HG02884 (cell line): ENCODE measurements around the gene AHRR.

Experiments
- ATAC-seq: cut with Tn5 transposase; IDR thresholded peaks from one replicate; pipeline ENCODE4 v1.9.1; 2021; ENCODE audit warnings: mild to moderate bottlenecking, moderate library complexity; ENCODE audit not compliant: unreplicated experiment

Gene AHRR

DNA sequence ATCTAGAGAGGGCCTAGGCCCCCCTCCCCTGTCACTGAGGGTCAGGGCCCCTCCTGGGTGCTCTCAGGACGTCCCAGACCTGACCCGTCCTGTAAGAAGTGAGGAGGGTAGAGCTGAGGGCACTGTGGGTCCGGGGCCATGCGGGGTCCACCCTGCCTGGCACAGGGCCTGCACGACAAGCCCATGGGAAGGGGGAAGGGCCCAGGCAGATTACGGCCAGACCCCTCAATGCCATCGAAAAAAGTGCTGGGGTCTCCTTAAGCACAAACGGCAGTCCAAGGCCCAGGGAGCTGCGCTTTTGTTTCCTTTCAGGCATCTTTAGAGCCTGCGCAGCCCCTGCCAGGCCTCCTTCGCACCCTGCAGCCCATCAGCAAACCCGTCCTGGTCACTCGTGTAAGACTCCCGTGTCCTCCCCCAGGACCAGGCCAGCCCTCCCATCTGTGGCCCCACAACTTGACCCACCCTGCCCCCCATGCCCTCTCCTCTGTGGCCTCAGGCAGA is 117.0 kb downstream of the AHRR start:
- no peak for ATAC-seq

DNA sequence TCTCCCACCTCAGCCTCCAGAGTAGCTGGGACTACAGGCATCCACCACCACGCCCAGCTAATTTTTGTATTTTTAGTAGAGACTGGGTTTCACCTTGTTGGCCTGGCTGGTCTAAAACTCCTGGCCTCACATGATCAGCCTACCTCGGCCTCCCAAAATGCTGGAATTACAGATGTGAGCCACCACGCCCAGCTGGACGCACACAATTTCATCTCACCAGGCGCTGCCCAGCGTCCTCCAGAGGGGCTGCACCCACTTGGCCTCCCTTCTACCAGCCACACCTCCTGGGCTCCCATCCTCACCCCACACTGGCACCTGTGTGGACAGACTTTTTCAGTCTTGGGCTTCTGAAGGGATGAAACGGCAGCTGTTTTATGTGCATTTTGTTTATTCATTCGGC is 117.7 kb downstream of the AHRR start:
- no peak for ATAC-seq

DNA sequence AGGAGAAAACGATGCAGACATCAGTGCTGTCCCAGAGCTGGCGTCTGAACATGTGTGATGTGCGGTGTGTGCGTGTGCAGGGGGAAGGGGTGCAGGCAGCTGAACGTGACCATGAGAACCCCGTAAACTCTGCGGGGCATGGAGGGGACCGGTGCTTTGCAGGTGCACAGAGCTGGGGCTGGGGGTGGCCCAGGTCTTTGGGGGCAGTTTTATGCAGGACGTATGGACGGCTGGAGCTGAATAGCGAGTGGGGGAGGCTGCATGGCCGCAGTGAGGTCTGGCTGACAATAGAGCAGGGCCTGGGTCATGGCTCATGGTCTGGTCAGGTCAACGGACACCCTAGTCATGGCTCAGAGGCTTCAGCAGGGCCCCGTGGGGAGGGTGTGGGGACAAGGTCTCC is 118.1 kb downstream of the AHRR start:
- ATAC-seq: no peak

DNA sequence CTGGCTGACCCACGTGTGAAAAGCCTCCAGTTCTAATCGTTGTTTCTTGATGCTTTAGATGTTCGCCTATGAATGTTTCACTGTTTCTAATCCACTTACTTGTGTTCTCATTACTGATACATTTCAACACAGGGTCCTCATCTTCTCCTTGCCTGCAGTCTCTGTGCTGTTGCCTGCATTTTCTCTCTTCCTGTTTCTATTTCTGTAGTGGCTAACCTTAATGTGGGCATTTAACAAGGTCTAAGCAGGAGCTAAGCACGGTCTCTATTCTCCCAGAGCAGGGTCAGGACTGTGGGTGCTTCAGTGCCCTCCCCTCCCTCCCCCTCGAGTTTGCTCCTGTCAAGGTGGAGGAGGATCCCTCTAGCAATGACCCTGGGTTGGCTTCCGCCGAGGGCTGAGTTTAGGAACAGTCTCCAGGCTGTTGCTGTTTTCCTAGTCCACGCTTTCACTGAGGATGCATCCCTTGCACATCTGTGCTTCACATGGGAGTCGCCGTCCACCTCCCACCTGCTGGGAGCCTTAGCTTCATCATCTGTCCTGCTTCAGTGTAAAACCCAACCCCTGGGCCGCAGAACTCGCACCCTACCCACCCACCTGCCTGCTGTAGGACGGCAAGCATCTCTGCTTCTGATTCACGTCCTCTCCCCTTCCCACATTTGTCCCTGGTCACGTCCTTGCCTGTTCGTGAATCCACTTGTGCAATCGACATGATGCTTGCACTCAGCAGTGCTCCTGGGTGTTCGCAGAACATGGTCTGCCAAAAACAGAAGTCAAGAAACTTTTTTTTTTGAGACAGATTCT is 119.1 kb downstream of the AHRR start:
- ATAC-seq: no peak

DNA sequence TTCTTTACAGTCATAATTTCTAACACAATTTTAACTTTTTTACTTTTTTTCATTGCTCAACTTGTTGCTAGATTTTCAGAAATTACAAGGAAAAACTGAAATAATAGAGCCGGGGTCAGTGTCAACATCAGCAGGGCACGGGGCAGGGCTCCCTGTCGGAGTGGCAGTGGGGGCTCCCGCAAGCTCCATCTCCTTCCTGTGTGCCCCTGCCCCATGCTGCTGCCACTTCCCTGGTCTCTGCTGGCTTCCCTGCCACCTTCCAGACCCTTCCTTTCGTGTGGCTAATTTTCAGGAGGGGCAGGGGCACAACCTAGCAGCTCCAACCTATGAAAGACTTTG is 120.5 kb downstream of the AHRR start:
- ATAC-seq: no peak

DNA sequence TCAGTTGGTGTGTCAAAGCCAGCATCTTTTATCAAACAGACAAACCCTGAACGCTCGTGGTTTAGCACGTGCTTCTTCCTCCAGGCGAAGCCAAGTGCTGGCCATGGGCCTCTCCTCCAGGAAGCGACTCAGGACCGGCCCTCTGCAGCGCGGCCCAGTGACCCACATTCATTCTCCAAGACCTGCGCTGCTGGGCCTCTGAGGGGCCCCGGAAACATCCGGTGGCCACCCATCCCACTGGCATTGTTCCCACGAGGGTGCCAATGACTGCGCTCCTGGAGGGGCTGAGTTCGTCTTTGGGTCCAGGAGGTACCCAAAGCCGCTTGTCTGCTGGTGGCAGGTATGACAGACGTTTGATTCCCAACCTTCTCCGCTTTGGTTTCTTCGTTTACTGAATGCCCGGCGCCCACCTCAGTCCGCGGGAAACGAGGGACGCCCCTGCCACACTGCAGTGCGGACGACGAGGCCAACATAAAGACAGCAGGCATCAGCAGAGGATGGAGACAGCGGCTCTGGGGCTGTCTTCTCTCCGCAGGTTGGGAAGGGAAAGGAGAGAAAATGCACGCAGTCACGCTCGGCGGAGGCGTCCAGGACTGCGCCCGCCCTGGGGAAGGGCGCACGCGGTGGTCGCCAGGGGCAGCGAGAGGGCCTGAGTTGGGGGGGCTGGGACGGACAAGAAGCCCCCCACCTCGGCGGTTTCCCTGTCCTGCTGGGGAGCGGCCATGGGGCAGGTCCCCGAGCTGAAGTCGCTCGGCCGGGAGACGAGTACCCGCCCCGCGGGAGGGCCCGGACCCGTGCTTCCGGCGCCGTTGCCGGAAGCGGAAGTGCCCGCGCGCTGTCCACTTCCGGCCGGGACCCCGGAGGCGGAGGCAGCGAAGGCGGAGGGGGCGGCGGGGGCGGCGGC is 121.1 kb downstream of the AHRR start, which contains the start of gene EXOC3:
TSS of gene EXOC3 (plus strand) at position 842 of the 904 bp plus-strand sequence. CDS start 3,030 bp downstream, outside the sequence.
- ATAC-seq: peak; percentile 81

DNA sequence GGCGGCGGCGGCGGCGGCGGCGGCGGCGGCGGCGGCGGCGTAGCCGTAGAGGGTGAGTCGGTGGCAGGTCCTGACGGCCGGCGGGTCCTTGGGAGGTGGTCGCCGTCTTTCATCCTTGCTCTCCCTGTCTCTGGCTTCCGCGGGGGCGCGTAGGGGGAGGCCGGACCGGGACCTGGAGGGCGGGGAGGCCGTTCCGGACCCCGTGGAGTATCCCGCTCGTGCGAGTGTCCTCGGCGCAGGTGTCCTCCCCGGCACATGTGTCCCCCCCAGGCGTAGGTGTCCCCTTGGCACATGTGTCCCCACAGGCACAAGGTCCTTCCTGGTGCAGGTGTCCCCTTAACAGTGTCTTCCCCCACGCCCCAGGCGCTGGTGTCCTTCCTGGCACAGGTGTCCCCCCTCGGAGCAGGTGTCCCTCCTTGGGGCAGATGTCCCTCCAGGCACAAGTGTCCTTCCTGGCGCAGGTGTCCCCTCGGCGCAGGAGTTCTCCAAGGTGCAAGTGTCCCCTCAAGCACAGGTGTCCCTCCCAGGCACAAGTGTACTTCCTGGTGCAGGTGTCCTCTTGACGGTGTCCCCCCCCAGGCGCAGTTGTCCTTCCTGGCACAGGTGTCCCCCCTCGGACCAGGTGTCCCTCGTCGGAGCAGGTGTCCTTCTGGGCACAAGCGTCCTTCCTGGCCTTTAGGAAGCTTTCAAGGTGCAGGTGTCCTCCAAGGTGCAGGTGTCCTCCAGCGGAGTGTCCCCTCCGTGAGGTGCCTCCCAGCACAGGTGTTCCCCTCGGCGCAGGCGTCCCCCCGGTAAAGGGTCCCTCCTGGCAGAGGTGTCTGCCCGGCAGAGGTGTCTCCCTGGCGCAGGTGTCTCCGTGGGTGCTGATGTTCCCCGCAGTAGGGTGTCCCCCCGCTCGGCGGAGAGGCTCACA is 122.0 kb downstream of the AHRR start:
- peak; percentile 3 for ATAC-seq

DNA sequence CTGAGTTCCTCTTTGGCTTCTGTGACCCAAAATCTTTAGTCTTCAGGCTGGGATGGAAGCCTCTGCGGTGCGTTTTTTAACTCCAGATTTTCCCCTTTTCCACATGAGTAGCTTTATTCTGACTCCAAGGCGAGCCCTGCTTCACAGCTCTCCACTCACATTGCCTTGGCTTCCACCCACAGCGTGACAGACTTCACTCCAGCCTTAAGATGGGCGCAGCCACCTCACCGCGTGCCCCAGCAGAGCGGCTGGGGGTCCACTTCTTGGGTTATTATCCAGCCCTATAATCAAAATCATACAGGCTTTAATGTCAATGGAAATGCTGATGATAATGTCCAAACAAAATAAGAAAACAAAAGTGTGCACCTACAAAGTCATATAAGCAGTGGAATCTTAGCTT is 122.7 kb downstream of the AHRR start:
- no peak for ATAC-seq

DNA sequence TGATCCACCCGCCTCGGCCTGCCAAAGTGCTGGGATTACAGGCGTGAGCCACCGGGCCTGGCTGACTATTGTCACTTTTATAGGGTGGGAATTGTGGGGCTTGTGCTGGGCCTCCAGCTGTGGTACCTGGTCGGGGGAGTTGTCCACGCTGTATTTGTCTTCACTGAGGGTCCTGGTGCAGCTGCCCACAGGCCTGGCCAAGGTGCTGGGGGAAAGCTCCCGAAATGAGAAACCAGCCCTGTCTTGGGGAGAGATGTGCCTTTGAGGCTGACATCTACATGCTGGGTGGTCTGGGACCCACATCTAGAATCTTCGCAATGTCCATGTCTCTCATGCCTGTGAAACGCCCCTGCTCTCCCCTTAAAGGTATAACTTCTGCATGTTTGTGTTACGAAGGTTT is 124.1 kb downstream of the AHRR start:
- no peak for ATAC-seq

DNA sequence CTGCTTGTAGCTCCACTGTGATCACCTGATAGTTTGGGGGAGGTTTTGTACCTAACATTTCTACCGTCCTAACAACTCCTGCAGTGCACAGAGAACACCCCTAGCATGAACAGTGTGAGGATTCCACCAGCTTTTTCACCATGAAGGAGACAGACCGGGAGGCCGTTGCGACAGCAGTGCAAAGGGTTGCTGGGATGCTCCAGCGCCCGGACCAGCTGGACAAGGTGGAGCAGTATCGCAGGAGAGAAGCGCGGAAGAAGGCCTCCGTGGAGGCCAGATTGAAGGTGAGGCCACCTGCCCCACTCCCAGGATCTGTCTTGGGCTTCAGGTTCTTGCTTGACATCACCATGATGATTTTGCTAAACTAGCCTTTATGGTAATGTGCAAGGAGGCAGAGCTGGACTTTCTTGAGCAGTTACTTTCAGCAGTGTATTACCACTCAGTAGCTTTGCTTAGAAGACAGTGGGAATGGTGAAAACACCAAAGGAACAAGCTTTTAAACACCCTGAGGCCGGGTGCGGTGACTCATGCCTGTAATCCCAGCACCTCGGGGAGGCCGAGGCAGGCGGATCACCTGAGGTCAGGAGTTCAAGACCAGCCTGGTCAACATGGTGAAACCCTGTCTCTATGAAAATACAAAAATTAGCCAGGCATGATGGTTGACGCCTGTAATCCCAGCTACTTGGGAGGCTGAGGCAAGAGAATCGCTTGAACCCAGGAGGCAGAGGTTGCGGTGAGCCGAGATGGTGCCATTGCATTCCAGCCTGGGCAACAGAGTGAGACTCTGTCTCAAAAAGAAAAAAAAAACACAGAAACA is 124.8 kb downstream of the AHRR start:
- ATAC-seq: no peak

DNA sequence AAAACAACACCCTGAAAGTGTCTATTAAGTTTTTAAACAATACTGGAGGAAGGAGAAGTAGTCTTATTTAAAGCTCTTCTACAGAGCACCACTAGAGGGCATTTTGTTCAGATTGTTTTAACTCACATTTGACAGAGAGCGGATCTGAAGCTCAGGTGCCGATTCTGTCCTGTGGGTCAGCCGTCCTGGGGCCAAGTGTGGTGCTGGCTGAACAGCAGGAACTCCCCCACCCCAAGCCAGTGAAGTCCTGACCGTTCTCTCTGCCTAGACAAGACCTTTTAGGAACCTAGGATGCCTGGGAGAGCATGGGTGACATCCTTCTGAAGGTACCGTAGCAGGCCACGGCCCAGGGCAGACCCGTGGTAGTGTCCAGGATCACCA is 125.4 kb downstream of the AHRR start:
- ATAC-seq: no peak

DNA sequence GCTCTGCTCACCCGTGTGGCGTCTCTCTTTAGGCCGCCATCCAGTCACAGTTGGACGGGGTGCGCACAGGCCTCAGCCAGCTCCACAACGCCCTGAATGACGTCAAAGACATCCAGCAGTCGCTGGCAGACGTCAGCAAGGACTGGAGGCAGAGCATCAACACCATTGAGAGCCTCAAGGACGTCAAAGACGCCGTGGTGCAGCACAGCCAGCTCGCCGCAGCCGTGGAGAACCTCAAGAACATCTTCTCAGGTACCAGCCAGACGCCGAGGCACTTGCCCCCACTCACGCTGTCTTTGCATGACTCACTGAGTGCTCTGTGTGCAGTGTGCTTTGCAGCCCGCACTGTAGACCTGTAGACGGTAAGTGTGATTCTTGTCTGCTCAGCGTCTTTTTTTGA is 126.0 kb downstream of the AHRR start:
- ATAC-seq: no peak

DNA sequence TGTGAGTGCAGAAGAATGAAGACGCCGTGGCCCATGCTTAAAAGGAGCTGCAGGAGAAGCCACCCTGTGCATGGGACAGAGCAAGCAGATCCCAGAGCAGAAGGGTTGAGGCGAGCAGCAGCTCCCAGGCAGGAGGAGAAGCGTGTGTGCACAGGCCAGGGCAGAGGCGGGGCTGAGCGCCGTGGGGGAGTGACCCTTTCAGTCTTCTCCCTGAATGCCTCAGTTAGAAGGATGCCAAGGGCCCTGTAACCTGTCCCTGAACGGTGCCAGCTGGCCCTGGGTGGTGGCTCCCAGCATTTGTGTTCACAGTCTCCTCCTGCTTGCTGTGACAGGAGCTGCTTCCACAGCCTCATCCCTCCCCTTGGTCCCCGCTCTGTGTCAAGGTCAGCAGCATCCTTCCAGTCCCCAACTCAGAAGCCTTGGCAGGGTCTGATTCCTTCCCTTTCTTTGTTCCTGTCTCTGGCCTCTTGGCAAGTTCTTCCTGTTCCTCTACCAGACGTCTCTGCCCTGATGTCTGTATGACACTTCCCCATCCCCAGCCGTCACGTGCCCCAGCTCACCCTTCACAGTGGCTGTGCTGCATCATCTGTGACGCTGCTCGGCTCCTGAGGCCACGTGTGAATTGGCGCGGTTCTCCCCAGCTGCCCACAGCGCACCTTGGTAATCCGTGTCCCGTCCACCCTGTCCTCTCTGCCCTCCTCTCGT is 126.7 kb downstream of the AHRR start:
- ATAC-seq: no peak

DNA sequence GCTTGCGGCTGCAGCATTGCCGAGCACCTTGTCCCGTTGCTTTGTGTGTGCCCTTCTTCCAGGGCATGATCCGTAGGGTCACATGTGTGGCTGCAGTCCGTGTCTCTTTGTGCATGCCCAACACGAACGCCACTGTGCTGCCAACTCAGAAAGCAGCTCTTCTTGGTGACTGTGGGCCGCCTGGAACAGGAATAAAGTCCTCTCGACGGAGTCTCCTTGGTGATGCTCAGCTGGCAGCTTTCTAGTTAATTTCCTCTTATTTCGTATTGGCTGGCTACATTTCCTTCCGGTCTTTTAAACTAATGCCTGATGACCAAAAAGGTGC is 127.2 kb downstream of the AHRR start:
- ATAC-seq: no peak

DNA sequence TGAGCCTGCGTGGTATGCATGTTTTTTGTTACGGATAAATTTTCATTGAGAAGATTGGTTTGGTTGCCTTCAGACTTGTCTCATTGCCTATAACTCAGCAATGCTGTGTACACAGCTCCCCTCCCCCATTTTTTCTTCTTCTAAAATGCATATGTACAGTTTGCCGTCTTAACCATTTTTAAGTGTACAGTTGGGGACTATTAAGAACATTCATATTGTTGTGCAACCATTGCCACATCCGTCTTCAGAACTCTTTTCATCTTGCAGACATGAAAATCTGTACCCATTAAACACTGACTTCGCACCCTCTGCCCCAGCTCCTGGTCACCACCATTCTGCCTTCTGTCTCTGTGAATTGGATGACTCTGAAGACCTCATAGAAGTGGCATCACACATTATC is 127.6 kb downstream of the AHRR start:
- ATAC-seq: no peak

DNA sequence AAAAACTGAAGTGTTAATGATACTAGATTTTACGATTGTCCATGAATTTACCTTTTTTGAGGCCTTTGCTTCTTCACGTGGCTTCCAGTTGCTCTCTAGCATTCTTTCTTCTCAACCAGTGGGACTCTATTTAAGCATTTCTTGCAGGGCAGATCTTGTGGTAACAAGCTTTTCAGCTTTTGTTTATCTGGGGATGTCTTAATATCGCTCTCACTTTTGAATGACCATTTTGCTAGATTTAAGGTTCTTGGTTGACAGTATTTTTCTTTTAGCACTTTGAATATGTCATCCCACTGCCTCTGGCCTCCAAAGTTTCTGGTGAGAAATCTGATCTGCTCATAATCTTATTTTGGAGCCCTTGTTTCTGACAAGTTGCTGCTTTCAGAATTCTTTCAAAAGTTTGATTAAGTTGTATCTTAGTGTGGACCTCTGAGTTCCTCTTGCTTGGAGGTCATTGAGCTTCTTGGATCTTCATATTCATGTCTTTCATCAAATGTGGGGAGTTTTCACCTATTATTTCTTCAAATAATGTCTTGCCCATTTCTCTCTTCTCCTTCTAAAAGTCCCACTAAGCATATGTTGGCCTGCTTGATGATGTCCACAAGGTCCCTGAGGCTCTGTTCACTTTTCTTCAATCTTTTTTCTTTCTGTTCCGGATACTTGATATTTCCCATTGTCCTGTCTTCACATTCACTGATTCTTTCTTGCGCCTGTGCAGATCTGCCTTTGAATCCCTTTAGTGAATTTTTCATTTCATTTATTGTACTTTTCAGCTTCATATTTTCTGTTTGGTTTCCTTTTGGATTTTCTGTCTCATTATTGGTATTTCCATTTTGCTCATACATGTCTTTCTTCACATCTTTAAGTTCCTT is 130.3 kb downstream of the AHRR start:
- no peak for ATAC-seq

DNA sequence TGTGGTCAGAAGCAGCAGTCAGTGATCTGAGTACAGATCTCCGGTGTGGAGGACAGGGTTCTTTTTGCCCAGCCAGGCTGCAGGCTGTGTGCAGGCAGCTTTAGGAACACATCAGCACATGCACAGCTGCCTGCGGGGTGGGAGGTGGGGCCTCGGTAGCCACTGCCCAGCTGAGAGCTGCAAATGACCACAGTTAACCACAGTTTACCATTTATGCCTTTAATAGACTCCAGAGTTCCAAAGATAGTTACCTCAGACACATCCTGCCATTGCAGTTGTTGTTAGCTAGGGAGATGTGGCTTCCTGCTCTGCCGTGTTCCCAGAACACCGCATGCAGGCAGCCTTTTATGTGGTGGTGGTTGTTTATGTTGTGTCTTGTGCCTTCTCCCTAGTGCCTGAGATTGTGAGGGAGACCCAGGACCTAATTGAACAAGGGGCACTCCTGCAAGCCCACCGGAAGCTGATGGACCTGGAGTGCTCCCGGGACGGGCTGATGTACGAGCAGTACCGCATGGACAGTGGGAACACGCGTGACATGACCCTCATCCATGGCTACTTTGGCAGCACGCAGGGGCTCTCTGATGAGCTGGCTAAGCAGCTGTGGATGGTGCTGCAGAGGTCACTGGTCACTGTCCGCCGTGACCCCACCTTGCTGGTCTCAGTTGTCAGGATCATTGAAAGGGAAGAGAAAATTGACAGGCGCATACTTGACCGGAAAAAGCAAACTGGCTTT is 131.6 kb downstream of the AHRR start:
- no peak for ATAC-seq
